SK-N-SH treated with all-trans-retinoic acid at 6 μM for 48 hours (cell line): ENCODE data around the gene RCCD1.

ENCODE experiments used
- ARNTL ChIP-seq: fragments of 450-650 bp; formaldehyde crosslinking; IDR thresholded peaks from 2 replicates; pipeline ENCODE4 v1.5.0; 2020; ENCODE audit warnings: low read depth, mild to moderate bottlenecking, moderate library complexity, borderline replicate concordance
- OSR1 ChIP-seq: fragments of 250-450 bp; sonication (Bioruptor Pico); IDR thresholded peaks from 2 replicates; pipeline ENCODE4 v1.8.0; 2022; ENCODE audit warnings: moderate library complexity, mild to moderate bottlenecking, inconsistent platforms
- ZC3H10 ChIP-seq: fragments of 250-450 bp; sonication (Bioruptor Pico); IDR thresholded peaks from 2 replicates; pipeline ENCODE4 v1.5.1; 2021; ENCODE audit warnings: mild to moderate bottlenecking, moderate library complexity

DNA sequence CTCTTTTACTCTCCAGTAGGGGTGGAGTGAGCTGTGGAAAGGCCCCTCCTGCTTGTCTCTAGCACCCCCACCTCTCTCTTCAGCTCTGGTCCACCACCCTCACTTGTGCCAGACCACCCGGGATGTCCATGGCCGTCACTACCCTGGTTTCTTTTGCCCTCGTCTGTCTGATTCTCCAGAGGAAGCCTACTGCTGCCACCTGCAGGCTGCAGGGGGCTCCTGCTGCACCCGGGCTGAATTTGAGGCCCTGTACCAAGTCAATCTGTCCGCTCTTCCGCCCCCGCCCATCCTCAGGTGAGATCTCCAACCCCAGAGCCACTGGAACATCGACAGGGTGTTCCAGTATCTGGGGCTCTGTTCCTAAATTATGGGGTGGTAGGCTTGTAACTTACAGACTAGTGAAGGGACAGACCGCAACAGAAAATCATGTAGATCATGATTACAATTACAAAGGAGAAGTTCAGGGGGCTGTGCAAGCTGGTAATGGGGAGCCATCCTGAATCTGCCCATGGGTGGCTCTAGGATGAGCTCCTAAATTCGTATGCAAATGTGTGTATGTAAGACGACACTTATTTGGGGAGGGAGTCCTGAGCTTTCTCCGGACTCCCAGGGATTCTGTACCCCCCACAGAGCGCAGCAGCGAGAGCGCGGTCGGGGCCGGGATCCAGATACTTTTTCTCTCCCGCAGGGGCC, 20.3 kb upstream of the RCCD1 start:
- TF ChIP-seq OSR1 (no peak), ARNTL (CRISPR knock-in tag) (no peak), ZC3H10 (CRISPR knock-in tag) (no peak)
